ENCODE data around the gene ZNF574.

ZNF574 gene

GRCh38 chr19:42102877-42103276 is 26.9 kb downstream of the ZNF574 start:
- DNase-seq = no peak

DNA sequence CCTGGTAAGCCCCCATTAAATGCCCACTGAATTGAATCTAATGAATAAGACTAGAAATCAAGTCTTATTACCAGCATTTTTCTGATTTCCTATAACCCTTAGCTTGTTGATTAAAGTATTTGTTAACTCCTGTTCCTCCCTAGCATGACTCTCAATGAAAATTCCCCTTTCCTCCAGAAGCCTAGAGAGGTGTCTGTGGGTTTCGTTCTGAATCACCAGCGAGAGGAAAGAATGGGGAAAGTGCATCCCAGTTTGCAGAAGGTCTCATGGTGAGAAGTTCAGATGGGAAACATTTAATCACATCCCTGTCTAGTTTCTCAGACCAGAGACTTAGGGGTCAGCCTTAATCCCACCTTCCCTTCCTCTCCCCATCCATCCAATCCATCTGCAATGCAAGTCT is 29.4 kb downstream of the ZNF574 start:
- peak; percentile 44 for DNase-seq

GRCh38 chr19:42108527-42109389 is 32.8 kb downstream of the ZNF574 start:
- DNase-seq = peak; percentile 88

DNA sequence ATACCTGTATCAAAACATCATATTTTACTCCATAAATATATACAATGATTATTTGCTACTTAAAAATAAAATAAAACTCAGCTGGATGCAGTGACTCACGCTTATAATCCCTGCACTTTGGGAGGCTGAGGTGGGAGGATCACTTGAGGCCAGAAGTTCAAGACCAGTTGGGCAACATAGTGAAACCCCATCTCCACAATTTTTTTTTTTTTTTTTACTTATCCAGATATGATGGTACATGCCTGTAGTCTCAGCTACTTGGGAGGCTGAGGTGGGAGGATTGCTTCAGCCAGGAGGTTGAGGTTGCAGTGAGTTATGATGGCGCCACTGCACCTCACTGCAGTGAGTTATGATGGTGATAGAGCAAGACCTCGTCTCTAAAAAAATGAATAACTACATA is 33.9 kb downstream of the ZNF574 start:
- peak; percentile 44 for DNase-seq

GRCh38 chr19:42110658-42111057 is 34.7 kb downstream of the ZNF574 start:
- DNase-seq = no peak

DNA sequence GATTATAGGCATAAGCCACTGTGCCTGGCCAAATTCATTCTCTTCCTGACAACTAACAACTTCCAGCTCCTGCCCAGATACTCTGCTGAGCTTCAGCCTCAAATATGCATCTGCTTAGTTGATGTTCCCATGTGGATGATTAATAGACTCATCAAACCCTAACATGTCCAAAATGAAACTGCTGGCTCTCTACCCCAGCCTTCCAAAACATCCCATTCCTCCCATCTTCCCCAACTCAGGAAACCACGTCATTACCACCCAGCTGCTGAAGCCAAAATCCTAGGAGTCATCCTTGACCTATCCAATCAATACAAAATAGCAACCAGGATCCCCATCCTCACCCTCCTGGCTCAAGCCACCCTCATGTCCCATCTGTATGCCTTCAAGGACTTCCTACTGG is 35.4 kb downstream of the ZNF574 start:
- DNase-seq = no peak

DNA sequence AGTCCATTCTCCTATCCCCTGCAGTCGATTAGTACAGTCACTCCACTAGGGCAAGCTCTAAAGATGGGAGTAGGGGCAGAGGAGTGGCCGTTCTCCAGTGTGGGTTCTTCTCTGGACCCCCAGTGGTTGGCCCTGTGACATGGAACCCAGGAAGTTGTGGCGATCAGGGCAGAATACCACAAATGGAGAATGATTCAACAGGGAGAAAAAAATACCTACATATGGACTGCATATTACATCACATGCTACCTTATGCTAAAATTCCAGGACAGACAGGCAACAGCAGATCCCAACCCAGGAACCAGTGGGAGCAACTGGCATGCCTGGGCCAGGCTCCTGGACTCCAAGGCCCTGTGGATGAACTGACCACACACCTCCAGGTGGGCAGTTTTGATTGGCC is 35.8 kb downstream of the ZNF574 start:
- no peak for DNase-seq

- DNase-seq = no peak
Observed at GRCh38 chr19:42113641-42114348, 37.8 kb downstream of the ZNF574 start.

DNA sequence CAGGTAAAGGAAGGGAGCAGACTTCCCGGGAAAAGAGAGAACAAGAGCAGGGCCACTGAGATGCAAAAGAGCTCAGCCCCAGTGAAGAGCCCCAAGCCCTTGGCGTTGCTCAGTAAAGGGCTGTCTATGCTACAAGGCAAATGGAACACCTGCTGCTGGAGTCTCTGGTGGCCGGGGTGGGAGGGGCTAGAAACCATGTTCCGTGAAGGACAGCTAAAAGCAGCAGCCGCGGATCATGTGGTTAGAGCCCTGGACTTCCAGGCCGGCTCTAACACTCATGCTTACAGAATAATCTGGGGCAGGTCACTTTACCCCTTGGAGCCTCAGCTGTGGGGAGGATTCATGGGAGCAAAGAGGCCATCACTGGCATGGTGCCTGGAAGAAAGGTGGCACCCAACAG is 38.4 kb downstream of the ZNF574 start:
- no peak for DNase-seq

DNA sequence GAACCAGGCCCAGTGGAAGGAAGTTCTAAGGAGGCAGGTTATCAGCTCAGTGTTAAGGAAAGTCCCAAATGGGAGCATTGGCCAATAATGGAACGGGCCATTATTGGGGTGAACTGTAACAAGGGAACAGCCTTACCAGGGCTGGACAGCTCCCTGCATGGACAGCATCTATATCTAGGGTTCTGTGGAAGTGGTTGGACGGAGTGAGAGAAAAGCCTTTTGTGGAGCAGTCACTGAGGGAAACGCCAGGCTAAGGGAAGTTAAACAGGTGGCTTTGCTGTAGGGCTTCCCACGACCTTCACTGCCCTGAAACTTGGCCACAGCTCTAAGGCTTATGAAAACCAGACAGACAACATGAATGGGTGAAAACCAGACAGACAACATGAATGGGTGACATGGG is 39.3 kb downstream of the ZNF574 start:
- no peak for DNase-seq

DNA sequence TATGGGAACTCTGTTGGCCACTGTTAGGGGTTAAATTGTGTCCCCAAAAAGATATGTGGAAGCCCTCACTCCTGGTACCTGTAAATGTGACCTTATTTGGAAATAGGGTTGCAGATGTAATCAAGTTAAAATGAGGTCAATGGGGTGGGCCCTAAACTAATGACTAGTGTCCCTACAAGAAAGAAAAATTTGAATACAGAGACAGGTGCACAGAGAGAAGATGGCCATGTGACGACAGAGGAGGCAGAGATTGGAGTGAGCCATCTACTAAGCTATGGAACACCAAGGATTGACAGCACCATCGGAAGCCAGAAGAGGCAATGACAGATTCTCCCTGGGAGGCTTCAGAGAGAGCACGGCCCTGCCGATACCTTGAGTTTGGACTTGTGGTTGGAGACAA is 39.7 kb downstream of the ZNF574 start:
- DNase-seq = no peak

DNA sequence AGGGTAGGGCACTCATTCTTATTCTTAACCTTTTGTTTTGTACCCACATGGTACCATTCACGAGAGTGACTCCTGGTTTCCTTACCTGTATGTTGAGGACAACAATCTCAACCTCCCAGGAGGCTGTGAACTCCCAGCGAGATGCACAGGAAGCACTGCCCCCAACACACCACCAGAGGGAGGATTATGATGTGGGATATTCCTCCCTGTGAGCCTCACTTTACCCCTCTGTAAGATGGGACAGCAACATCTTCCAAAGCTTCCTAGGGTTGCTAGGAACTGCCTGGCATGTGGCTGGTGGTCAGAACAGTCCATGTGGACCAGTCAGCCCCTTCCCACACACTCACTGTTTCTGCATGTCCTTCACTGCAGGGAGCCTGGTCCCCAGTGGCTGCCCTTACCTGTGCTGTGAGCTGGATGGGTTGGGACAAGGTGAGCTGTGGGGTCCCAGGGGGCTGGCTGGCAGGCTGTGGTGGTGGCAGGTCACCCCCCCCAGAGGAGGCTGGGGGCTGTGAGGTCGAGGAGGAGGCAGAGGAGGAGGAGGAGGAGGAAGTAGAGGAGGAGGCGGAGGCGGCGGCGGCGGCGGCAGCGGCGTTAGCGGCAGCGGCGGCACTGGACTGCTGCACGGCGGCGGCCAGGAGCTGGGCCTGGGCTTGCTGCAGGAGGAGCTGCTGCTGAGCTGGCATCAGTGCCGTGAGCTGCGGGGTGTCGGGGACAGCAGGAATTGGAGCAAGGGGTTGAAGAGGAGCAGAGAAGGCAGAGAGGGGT is 40.5 kb downstream of the ZNF574 start:
- DNase-seq = no peak

DNA sequence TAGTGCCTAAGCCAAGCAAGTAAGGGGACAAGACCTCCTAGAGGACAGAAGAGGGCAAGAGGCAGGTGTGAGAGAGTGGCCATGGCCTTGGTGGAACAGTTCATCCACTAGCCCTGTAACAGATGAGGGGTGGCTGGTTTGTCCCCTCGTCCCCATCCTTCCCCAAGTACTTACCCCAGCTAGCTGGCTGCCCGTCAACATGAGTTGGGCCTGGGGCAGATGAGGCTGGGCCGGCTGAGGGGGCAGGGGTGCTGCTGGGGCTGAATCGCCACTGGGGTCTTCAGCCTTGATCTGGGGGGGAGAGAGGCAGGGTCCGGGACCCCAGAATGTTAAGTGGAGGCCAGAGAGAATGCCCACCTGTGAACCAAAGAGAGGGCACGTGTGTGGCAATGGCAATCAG is 41.1 kb downstream of the ZNF574 start:
- no peak for DNase-seq

DNA sequence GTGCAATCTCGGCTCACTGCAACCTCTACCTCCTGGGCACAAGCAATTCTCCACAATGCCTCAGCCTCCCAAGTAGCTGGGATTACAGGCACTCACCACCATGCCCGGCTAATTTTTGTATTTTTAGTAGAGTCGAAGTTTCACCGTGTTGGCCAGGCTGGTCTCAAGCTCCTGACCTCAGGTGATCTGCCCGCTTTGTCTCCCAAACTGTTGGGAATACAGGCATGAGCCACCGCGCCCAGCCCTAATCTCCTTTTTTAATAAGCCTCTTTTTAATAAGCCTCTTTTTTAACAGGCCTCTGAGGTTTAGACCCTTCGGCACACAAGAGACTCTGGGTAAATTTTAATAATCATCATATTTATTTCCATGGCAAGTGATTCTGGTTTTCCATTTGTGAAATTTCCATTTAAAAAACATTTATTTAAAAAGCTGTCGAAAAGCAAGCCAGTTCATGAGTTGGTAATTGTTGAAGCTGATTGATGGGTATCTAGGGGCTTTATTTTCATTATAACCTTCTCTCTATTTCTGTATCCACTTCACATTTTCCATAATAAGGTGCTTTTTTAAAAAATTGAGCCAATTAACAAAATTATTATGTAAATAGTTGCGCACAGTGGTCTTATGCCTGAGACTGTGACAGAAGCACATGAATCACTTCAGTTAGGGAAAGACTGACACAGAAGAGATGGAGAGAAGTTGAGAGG is 44.5 kb downstream of the ZNF574 start:
- no peak for DNase-seq

GRCh38 chr19:42121036-42121621 is 45.2 kb downstream of the ZNF574 start:
- peak; percentile 62 for DNase-seq

DNA sequence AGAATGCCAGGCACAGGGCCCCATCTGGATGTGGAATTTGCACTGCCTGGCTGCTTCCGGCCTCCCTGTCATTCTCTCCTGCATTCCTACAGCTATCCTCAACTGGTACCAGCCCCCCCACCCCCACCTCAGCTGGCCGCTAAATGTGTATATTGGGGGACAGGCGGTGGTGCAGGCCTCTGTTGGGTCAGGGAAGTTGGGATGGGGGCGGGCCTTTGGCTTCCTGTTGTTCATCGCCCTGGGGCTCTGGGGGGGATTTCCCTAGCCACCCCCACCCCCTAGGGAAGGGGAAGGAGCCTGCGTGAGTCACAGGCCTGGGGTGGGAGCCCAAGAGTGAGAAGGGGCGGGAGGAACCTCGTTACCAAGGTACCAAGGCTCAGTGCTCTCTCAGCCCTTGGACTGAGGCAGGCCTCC is 45.7 kb downstream of the ZNF574 start:
- DNase-seq = peak; percentile 98

DNA sequence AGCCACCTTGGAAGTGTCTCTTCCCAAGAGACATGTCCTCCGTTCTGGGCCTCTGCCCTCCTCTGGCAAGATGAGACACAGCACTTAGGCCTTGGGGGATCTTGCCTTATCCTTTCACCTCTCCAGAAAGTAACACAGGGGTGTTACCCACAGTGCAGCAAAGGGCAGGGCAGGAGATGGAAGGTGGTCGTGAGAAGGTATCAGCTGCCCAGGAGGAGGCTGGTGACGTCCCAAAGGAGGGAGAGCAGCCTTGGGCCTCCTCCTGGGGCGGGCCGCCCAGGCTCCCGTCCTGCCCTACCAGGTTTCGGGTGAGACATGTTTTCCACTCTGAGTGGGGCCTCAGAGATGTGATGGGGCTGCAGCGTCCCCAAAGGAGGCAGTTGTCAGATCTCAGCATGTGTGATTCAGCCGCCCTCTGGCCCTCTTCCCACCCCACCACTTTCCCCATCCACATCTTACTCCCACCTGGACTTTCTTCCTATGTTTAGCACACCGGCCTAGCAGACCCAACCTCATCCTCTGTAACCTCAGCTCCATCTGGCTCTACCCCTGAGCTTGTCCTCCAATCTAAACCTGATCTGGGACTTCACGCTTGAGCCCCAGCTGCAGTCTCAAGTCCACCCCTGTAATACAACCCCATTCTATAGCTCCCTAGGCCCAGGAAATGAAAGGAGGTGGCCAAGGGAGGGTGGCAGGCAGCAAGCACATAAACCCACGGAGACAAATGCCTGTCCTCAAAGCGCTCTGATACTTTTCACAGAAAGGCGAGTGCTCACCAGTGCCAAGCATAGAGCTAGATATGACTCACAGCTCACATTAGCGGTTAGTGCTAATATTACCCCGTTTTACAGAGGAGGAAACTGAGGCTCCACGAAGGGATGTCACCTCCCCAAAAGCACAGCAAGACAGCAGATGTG is 47.0 kb downstream of the ZNF574 start:
- no peak for DNase-seq

DNA sequence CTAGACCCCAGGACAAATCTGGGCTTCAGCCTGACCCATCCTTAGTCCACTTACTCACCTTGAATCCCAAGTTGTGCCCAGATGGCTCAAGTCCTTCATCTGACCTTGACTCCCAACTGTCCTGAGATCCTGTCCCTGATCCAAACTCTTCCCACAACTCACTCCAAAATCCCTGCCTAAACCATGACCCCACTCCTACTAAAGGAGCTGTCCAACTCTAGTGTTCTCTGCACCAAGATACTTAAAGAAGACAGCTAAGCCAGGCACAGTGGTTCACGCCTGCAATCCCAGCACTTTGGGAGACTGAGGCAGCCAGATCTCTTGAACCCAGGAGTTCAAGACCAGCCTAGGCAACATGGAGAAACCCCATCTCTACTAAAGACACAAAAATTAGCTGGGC is 47.8 kb downstream of the ZNF574 start:
- DNase-seq = no peak

- no peak for DNase-seq
Observed at GRCh38 chr19:42124386-42124901, 48.5 kb downstream of the ZNF574 start.

DNA sequence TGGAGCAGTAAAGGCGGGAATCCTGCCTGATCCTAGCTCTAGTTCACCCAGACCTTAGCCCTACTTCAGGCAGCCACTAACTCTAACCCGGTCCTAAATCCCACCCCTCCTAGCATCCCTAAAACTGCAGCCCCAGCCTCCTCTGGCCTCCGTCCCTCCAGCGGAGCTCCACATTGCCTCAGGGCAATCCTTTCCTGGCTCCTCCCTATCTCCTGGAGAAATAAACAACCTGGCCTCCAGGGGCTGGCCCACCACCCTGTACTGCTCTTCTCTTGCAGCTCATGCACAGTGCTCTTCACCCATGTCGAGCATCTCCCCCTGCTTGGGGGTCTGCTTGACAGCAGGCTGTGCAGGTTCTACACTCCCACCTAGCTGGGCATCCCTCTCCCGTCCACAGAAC is 49.6 kb downstream of the ZNF574 start:
- DNase-seq = no peak

- DNase-seq = peak; percentile 54
Observed at GRCh38 chr19:42126574-42126973, 50.6 kb downstream of the ZNF574 start.

Data from inflammatory macrophage treated with lipopolysaccharide for 4 hours (primary cell).